Measurements from ENCODE around the gene CAMK2B.

The CAMK2B gene

GRCh38 chr7:44329081-44329480 is 3.7 kb upstream of the CAMK2B start:
- DNase-seq, result no peak

- no peak for DNase-seq
These were observed 2.6 kb upstream of the CAMK2B start for GRCh38 chr7:44327981-44328380.

GRCh38 chr7:44326261-44327125 is 1.1 kb upstream of the CAMK2B start:
- DNase-seq, result no peak

GRCh38 chr7:44325811-44326241 is 432 bp upstream of the CAMK2B start:
- DNase-seq, result no peak

GRCh38 chr7:44324481-44325200 is 753 bp downstream of the CAMK2B start:
- no peak for DNase-seq

- DNase-seq, result peak; percentile 30
These were observed 1.3 kb downstream of the CAMK2B start for GRCh38 chr7:44324204-44324480.

- no peak for DNase-seq
These were observed 1.8 kb downstream of the CAMK2B start for GRCh38 chr7:44323381-44324203.

- DNase-seq, result no peak
These were observed 2.6 kb downstream of the CAMK2B start for GRCh38 chr7:44322631-44323363.

- DNase-seq, result no peak
These were observed 3.6 kb downstream of the CAMK2B start for GRCh38 chr7:44321796-44322195.

- no peak for DNase-seq
These were observed 4.5 kb downstream of the CAMK2B start for GRCh38 chr7:44320794-44321371.

GRCh38 chr7:44320141-44320540 is 5.3 kb downstream of the CAMK2B start:
- DNase-seq, result no peak

GRCh38 chr7:44318332-44318731 is 7.1 kb downstream of the CAMK2B start:
- no peak for DNase-seq

GRCh38 chr7:44315301-44315903 is 10.0 kb downstream of the CAMK2B start:
- no peak for DNase-seq

GRCh38 chr7:44313621-44314031 is 11.8 kb downstream of the CAMK2B start:
- DNase-seq, result no peak

- no peak for DNase-seq
These were observed 12.4 kb downstream of the CAMK2B start for GRCh38 chr7:44313016-44313415.

- no peak for DNase-seq
These were observed 13.6 kb downstream of the CAMK2B start for GRCh38 chr7:44311561-44312495.

GRCh38 chr7:44310221-44310848 is 15.1 kb downstream of the CAMK2B start:
- no peak for DNase-seq

- peak; percentile 45 for DNase-seq
These were observed 15.9 kb downstream of the CAMK2B start for GRCh38 chr7:44309271-44310091.

GRCh38 chr7:44308596-44309270 is 16.7 kb downstream of the CAMK2B start:
- DNase-seq, result no peak
